Erythroblast (primary cell): ENCODE data around the gene TMEM8B.

Source experiments
- GATA1 ChIP-seq: IDR thresholded peaks from 2 replicates; pipeline ENCODE4 v1.6.1; 2011; ENCODE audit warnings: low read depth, mild to moderate bottlenecking, control low read depth, low read length, moderate library complexity
- POLR2A ChIP-seq: IDR thresholded peaks from 2 replicates; pipeline ENCODE4 v1.6.1; 2011; ENCODE audit warnings: mild to moderate bottlenecking, low read length

DNA sequence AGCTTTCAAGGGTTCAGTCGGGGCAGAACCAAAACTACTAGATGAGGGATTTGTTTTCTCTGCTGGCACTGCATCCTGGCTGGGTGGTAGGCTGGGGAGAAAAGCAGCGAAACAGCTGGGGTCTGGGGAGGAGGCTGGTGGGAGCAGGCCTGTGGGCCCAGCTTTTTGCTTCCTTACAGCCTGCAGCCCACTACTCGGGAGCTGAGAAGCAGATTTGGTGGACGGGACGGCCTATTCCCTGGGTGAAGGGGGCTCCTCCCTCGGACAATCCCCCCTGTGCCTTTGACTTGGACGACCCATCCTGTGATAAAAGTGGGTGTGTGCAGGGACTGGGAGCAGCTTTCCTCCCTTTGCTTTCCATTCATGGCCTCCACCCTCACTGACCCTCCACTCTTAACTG, 28.5 kb upstream of the TMEM8B start:
- no peak for TF ChIP-seq POLR2A
- no peak for TF ChIP-seq GATA1
